ENCODE data around the gene BCAT1.

The BCAT1 gene

DNA sequence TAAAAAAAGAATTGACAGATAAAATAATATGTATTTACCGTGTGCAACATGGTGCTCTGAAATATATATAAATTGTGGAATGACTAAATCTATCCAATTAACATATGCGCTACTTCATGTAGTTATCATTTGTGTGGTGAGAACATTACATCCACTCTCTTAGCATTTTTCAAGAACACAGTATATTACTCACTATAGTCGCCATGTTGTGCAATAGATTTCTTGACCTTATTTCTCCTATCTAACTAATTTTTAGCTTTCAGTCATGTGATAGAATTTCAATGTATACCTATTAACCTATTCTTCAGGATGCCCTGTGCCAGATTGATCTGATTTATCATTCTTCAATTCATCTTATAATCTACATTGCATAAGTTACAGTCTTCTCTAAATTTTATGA lies 178.6 kb downstream of the BCAT1 start:
- Histone ChIP-seq H3K27me3 (ENCODE audit: insufficient read depth, low read length) (no peaks in the 10 kb centered on the region), H3K36me3 (ENCODE audit: insufficient read depth, low read depth, low read length) (no peaks in the 10 kb centered on the region), H3K9me3 (ENCODE audit: insufficient read depth, low read depth, low read length) (peaks cover 6% of the 10 kb centered on the region; the same call in 1 of the 2 replicates)

DNA sequence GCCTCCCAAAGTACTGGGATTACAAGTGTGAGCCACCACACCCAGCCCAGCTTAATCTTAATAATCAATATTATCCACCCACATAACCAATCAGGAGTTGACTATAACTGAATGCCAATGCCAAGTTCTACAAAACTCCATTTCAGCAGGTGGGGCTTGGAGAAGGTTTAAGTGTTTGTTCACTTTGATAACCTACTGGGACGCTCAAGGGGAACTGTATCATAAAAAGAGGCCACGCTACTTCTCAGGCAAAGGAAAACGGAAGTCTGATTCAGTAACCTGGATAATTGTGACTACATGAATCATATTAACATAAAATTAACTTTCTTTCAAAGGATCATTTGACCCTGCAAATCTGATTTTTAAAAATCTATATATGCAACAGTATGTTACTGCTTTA lies 179.2 kb downstream of the BCAT1 start:
- peaks cover 6% of the 10 kb centered on the region; the same call in 1 of the 2 replicates for H3K9me3 ChIP-seq (ENCODE audit: insufficient read depth, low read depth, low read length)
- H3K4me3 ChIP-seq (ENCODE audit: low read length) = no peak overlapping the region
- H3K36me3 ChIP-seq (ENCODE audit: insufficient read depth, low read depth, low read length) = no peaks in the 10 kb centered on the region
- H3K9ac ChIP-seq (ENCODE audit: low read depth, low read length) = no peak overlapping the region
- no peaks in the 10 kb centered on the region for H3K4me1 ChIP-seq (ENCODE audit: insufficient read depth, low read length)
- H3K27ac ChIP-seq (ENCODE audit: low read length) = no peak overlapping the region
- H3K27me3 ChIP-seq (ENCODE audit: insufficient read depth, low read length) = no peaks in the 10 kb centered on the region

More for the DNA sequence above, 178.6 kb downstream of the BCAT1 start:
- Histone ChIP-seq H3K27ac (ENCODE audit: low read length) (no peak overlapping the region), H3K4me1 (ENCODE audit: insufficient read depth, low read length) (no peaks in the 10 kb centered on the region), H3K4me3 (ENCODE audit: low read length) (no peak overlapping the region), H3K9ac (ENCODE audit: low read depth, low read length) (no peak overlapping the region)

- Histone ChIP-seq H3K9ac (ENCODE audit: low read depth, low read length) (no peak overlapping the region), H3K9me3 (ENCODE audit: insufficient read depth, low read depth, low read length) (peaks cover 6% of the 10 kb centered on the region; the same call in 1 of the 2 replicates), H3K27ac (ENCODE audit: low read length) (no peak overlapping the region), H3K4me3 (ENCODE audit: low read length) (no peak overlapping the region), H3K27me3 (ENCODE audit: insufficient read depth, low read length) (no peaks in the 10 kb centered on the region), H3K36me3 (ENCODE audit: insufficient read depth, low read depth, low read length) (no peaks in the 10 kb centered on the region), H3K4me1 (ENCODE audit: insufficient read depth, low read length) (no peaks in the 10 kb centered on the region)
These were observed 180.5 kb downstream of the BCAT1 start for GRCh38 chr12:24768415-24768814.

- Histone ChIP-seq H3K9me3 (ENCODE audit: insufficient read depth, low read depth, low read length) (peaks cover 6% of the 10 kb centered on the region; the same call in 1 of the 2 replicates), H3K9ac (ENCODE audit: low read depth, low read length) (no peak overlapping the region), H3K4me1 (ENCODE audit: insufficient read depth, low read length) (no peaks in the 10 kb centered on the region), H3K27ac (ENCODE audit: low read length) (no peak overlapping the region), H3K4me3 (ENCODE audit: low read length) (no peak overlapping the region), H3K27me3 (ENCODE audit: insufficient read depth, low read length) (no peaks in the 10 kb centered on the region), H3K36me3 (ENCODE audit: insufficient read depth, low read depth, low read length) (no peaks in the 10 kb centered on the region)
These were observed 181.9 kb downstream of the BCAT1 start for GRCh38 chr12:24767016-24767415.

GRCh38 chr12:24764712-24765111 lies 184.2 kb downstream of the BCAT1 start:
- H3K27ac ChIP-seq (ENCODE audit: low read length) = no peak overlapping the region
- peaks cover 10% of the 10 kb centered on the region; the same call in 1 of the 2 replicates for H3K4me1 ChIP-seq (ENCODE audit: insufficient read depth, low read length)
- no peaks in the 10 kb centered on the region for H3K27me3 ChIP-seq (ENCODE audit: insufficient read depth, low read length)
- no peaks in the 10 kb centered on the region for H3K36me3 ChIP-seq (ENCODE audit: insufficient read depth, low read depth, low read length)
- H3K9ac ChIP-seq (ENCODE audit: low read depth, low read length) = no peak overlapping the region
- no peak overlapping the region for H3K4me3 ChIP-seq (ENCODE audit: low read length)
- peaks cover 6% of the 10 kb centered on the region; the same call in 1 of the 2 replicates for H3K9me3 ChIP-seq (ENCODE audit: insufficient read depth, low read depth, low read length)

DNA sequence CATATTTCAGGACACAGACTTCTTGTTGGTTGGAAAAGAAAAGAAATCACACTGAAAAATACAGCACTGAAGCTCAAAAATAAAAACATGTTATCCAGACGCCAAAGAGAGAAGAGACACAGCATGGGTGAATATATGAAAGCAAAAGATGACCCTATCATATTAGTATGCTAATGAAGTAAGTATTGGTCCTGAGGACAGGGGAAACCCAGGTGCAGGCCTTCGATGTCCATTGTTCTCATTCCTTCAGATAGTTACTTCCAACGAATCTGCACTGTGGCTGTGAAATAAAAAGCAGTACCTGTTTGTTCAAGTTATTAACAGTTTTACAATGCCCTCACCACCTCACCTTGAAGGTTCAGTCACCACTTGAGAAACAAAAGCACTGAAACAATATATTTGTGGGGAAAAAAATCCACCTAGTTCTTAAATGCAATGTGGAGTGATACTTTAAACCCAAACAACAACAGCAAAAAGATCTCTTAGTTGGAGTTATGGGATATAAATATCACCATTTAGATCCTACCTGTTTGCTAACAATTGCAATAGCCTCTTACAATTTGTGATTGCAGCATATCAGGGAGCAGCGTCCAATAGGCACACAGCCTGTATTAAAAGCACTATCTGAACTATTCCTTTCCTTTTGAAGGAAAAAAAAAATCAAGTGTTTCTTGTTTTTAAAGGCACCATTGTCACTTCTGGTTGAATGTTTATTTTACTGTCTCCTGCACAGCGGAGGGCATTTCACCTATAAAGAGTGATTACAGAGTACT lies 188.1 kb downstream of the BCAT1 start:
- Histone ChIP-seq H3K9ac (ENCODE audit: low read depth, low read length) (peak overlapping the region; percentile 12; the same call in 1 of the 2 replicates), H3K4me1 (ENCODE audit: insufficient read depth, low read length) (peaks cover 10% of the 10 kb centered on the region; the same call in 1 of the 2 replicates), H3K27me3 (ENCODE audit: insufficient read depth, low read length) (no peaks in the 10 kb centered on the region), H3K36me3 (ENCODE audit: insufficient read depth, low read depth, low read length) (no peaks in the 10 kb centered on the region), H3K4me3 (ENCODE audit: low read length) (no peak overlapping the region), H3K9me3 (ENCODE audit: insufficient read depth, low read depth, low read length) (no peaks in the 10 kb centered on the region), H3K27ac (ENCODE audit: low read length) (no peak overlapping the region)

DNA sequence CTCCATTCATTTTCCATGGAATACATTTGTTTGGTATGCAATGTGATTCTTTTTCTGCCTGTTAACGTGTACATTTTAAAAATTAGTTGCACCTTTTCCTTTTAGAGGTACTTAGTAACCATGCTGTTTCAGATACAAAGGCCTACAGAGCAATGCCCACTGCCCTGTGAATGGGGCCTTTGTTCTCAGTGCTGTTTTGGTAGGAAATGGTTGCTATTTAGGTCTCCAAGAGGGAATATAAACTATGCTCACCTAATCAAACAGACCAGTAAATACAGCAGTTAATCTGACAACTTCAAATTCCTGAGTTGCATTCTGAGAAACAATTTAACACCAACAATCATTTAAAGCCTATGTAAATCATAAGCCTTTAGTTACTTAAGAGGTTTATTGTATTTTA lies 188.7 kb downstream of the BCAT1 start:
- H3K4me3 ChIP-seq (ENCODE audit: low read length) = no peak overlapping the region
- H3K36me3 ChIP-seq (ENCODE audit: insufficient read depth, low read depth, low read length) = no peaks in the 10 kb centered on the region
- no peaks in the 10 kb centered on the region for H3K27me3 ChIP-seq (ENCODE audit: insufficient read depth, low read length)

More for the DNA sequence above, 188.7 kb downstream of the BCAT1 start:
- no peak overlapping the region; the same call in 1 of the 2 replicates for H3K9ac ChIP-seq (ENCODE audit: low read depth, low read length)
- H3K27ac ChIP-seq (ENCODE audit: low read length) = no peak overlapping the region
- H3K4me1 ChIP-seq (ENCODE audit: insufficient read depth, low read length) = peaks cover 10% of the 10 kb centered on the region; the same call in 1 of the 2 replicates
- no peaks in the 10 kb centered on the region for H3K9me3 ChIP-seq (ENCODE audit: insufficient read depth, low read depth, low read length)
